Colonic mucosa (tissue), 4 donors: ENCODE data around the gene SH3BP5L. TPM values are rescaled to one million over a fixed set of nuclear protein-coding genes. Genes with fewer than 3 reads are reported as not detected.

Experiments
- DNase-seq: peaks from one replicate; pipeline ENCODE4 v3.0.0-alpha.2; 2020
- H3K27ac ChIP-seq: fragments of 200-600 bp; one replicate; pipeline ENCODE4 v1.8.0; 2021
- H3K27me3 ChIP-seq: fragments of 200-600 bp; one replicate; pipeline ENCODE4 v1.8.0; 2021
- H3K36me3 ChIP-seq: fragments of 200-600 bp; one replicate; pipeline ENCODE4 v1.8.0; 2021
- H3K4me1 ChIP-seq: fragments of 200-600 bp; one replicate; pipeline ENCODE4 v1.8.0; 2021; ENCODE audit warnings: mild to moderate bottlenecking
- H3K4me3 ChIP-seq: fragments of 200-600 bp; one replicate; pipeline ENCODE4 v1.8.0; 2021
- H3K9ac ChIP-seq, 2 donors: one replicate each; pipeline ENCODE4 v1.7.0; 2013; ENCODE audit warnings: control low read depth in 2 of 2, low read depth in 2 of 2, low read length in 2 of 2
- H3K9me3 ChIP-seq: fragments of 200-600 bp; one replicate; pipeline ENCODE4 v1.8.0; 2021
- intact Hi-C: fragments of 100-400 bp; cut with DNase I; formaldehyde crosslinking; loops from one replicate; pipeline ENCODE4 v1.14.1; 2022
- microRNA-seq: library from miRNA; unstranded; fragments of <30 nt; microRNA quantifications from one replicate; pipeline ENCODE4, GENCODE V29; 2019
- total RNA-seq, 2 donors: library from RNA; stranded (reverse); fragmentation: NEBNext Ultra II Directional in 1 of 2; extraction: Animal tissue kit (Norgen Biotek cat#: 25700) in 1 of 2; gene quantifications; one replicate each; pipeline ENCODE4 v1.2.1, GENCODE V29; 2021
- TF ChIP-seq, protein P1 (sequence below): fragments of 200-600 bp; IDR thresholded peaks from one replicate; pipeline ENCODE4 v1.8.0; 2022; ENCODE audit warnings: antibody characterized with exemption, mild to moderate bottlenecking
- donor health status: healthy.
- donor health status: DM: no; HTN: no; CAD: no.
- donor health status: DM: no; HTN: no; CAD: no.

The SH3BP5L gene
- total RNA-seq, 2 donors from 2014 or later: 24.2 to 30.5 TPM

DNA sequence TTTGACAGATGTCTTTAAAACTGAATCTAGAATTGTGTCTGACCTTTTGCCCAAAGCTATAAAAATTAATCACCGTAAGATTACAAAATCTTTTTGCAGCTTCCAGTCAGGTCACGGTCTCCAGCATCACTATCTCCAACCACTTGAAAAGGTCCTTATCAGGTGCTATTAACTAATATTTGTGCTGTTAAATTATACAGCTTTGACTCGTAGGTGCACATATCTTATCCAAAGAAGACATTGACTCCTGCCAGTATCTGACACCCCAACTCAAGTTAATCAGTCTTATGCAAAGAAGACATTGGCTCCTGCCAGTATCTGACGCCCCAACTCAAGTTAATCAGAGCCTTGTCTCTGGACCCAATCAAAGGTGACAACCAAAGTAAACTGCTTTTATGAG is 50.3 kb downstream of the SH3BP5L start:
- Histone ChIP-seq H3K36me3 (no peaks in the 10 kb centered on the region), H3K9ac (no peak overlapping the region), H3K4me1 (no peaks in the 10 kb centered on the region), H3K4me3 (no peak overlapping the region), H3K27me3 (no peaks in the 10 kb centered on the region), H3K27ac (no peak overlapping the region), H3K9me3 (no peaks in the 10 kb centered on the region)
- no peak for DNase-seq
- intact Hi-C loops: no loop called here
- TF ChIP-seq, protein P1, sequence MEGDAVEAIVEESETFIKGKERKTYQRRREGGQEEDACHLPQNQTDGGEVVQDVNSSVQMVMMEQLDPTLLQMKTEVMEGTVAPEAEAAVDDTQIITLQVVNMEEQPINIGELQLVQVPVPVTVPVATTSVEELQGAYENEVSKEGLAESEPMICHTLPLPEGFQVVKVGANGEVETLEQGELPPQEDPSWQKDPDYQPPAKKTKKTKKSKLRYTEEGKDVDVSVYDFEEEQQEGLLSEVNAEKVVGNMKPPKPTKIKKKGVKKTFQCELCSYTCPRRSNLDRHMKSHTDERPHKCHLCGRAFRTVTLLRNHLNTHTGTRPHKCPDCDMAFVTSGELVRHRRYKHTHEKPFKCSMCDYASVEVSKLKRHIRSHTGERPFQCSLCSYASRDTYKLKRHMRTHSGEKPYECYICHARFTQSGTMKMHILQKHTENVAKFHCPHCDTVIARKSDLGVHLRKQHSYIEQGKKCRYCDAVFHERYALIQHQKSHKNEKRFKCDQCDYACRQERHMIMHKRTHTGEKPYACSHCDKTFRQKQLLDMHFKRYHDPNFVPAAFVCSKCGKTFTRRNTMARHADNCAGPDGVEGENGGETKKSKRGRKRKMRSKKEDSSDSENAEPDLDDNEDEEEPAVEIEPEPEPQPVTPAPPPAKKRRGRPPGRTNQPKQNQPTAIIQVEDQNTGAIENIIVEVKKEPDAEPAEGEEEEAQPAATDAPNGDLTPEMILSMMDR: no peak

Small RNA genes lying within 50 kb of the gene (microRNA-seq; reads per million reads assigned to microRNA genes)
- 3.9 reads per million for gene MIR3124

Other genes starting within 250 kb of the SH3BP5L start
- gene OR2T10, start 228.2 kb downstream of the SH3BP5L start, total RNA-seq: not detected
- not detected for gene OR2T11, start 190.8 kb downstream of the SH3BP5L start, total RNA-seq
- gene OR2T35, start 180.6 kb downstream of the SH3BP5L start, total RNA-seq: not detected
- not detected for gene OR2T27, start 170.4 kb downstream of the SH3BP5L start, total RNA-seq
- not detected for gene OR14I1, start 123.1 kb downstream of the SH3BP5L start, total RNA-seq
- 100 to 1,000 TPM in 1 of 2 donors, 10 to 100 TPM in 1; 40.8 to 310 TPM for gene LYPD8, start 70.2 kb downstream of the SH3BP5L start, total RNA-seq
- 10 to 100 TPM; 27.8 to 57.4 TPM for gene ZNF672, start 12.3 kb upstream of the SH3BP5L start, total RNA-seq
- gene ZNF692, start 33.2 kb upstream of the SH3BP5L start, total RNA-seq: 10 to 100 TPM; 20.9 to 46.9 TPM
- gene PGBD2, start 80.3 kb upstream of the SH3BP5L start, total RNA-seq: 1 to 10 TPM; 7.2 to 8.4 TPM